Measurements from ENCODE around the gene TRAK2. TPM values are rescaled to one million over a fixed set of nuclear protein-coding genes. Genes with fewer than 3 reads are reported as not detected.

Gene TRAK2
- total and polyA plus RNA-seq, 2 donors from 2014 or later, result 16.6 to 65.8 TPM

DNA sequence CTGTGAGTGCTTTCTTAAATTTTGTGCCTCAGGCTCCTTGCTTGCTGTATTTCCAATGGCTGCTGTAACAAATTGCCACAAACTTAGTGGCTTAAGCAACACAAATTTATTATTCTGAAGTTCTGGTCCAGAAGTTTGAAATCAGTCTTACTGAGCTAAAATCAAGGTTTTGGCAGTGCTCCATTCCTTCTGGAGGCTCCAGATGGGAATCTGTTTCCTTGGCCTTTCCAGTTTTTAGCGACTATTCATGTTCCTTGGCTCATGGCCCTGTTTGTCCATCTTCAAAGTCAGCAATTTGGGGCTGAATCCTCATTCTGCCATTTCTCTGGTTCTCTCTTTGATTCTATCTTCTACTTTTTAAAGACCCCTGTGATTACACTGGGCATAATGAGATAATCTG lies 32.1 kb upstream of the TRAK2 start:
- intact Hi-C loops (cut with DNase I), result no loop called here
- DNase-seq, result no peak
- TF ChIP-seq, protein P1, sequence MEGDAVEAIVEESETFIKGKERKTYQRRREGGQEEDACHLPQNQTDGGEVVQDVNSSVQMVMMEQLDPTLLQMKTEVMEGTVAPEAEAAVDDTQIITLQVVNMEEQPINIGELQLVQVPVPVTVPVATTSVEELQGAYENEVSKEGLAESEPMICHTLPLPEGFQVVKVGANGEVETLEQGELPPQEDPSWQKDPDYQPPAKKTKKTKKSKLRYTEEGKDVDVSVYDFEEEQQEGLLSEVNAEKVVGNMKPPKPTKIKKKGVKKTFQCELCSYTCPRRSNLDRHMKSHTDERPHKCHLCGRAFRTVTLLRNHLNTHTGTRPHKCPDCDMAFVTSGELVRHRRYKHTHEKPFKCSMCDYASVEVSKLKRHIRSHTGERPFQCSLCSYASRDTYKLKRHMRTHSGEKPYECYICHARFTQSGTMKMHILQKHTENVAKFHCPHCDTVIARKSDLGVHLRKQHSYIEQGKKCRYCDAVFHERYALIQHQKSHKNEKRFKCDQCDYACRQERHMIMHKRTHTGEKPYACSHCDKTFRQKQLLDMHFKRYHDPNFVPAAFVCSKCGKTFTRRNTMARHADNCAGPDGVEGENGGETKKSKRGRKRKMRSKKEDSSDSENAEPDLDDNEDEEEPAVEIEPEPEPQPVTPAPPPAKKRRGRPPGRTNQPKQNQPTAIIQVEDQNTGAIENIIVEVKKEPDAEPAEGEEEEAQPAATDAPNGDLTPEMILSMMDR (IDR thresholded peaks at IDR 0.05; ENCODE audit: borderline replicate concordance, extremely low read depth, insufficient read depth), result no peak
- Histone ChIP-seq H3K4me3 (ENCODE audit: low read length in 3 of 3) (no peak overlapping the region), H3K27ac (ENCODE audit: low read depth in 2 of 2, low read length in 2 of 2) (no peak overlapping the region), H3K27me3 (ENCODE audit: control insufficient read depth, insufficient read depth, low read length) (no peaks in the 10 kb centered on the region), H3K36me3 (ENCODE audit: control insufficient read depth in 2 of 3, insufficient read depth in 3 of 3, low read length in 3 of 3) (peaks cover 0 to 8% (median 2%) of the 10 kb centered on the region in 3 donors), H3K4me1 (ENCODE audit: control insufficient read depth in 2 of 3, insufficient read depth in 2 of 3, low read depth in 1 of 3, low read length in 3 of 3) (no peaks in the 10 kb centered on the region), H3K9me3 (ENCODE audit: control insufficient read depth in 2 of 3, insufficient read depth in 1 of 3, low read length in 3 of 3) (no peaks in the 10 kb centered on the region), H3K9ac (ENCODE audit: low read length in 3 of 3) (no peak overlapping the region)
- FAIRE-seq, result no peak

DNA sequence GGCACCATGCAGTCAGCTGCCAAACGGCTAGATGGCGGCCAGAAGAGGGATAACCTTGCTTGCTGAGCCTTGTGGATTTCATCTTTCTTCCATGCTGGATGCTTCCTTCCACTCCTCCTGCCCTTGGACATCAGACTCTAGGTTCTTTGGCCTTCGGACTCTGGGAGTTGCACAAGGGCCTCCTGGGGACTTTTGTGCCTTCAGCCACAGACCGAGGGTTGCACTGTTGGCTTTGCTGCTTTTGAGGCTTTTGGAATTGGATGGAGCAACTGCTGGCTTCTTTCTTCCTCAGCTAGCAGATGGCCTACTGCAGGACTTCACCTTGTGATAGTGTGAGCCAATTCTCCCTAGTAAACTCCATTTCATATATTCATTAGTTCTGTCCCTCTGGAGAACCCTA lies 31.3 kb upstream of the TRAK2 start:
- FAIRE-seq (no peak), DNase-seq (no peak)
- Histone ChIP-seq H3K27ac (ENCODE audit: low read depth in 2 of 2, low read length in 2 of 2) (no peak overlapping the region), H3K36me3 (ENCODE audit: control insufficient read depth in 2 of 3, insufficient read depth in 3 of 3, low read length in 3 of 3) (peaks cover 0 to 14% (median 6%) of the 10 kb centered on the region in 3 donors), H3K27me3 (ENCODE audit: control insufficient read depth, insufficient read depth, low read length) (no peaks in the 10 kb centered on the region), H3K4me1 (ENCODE audit: control insufficient read depth in 2 of 3, insufficient read depth in 2 of 3, low read depth in 1 of 3, low read length in 3 of 3) (no peaks in the 10 kb centered on the region), H3K9ac (ENCODE audit: low read length in 3 of 3) (no peak overlapping the region), H3K4me3 (ENCODE audit: low read length in 3 of 3) (no peak overlapping the region), H3K9me3 (ENCODE audit: control insufficient read depth in 2 of 3, insufficient read depth in 1 of 3, low read length in 3 of 3) (no peaks in the 10 kb centered on the region)
- intact Hi-C loops (cut with DNase I), result no loop called here
- TF ChIP-seq, protein P1 (IDR thresholded peaks at IDR 0.05; ENCODE audit: borderline replicate concordance, extremely low read depth, insufficient read depth), result no peak

DNA sequence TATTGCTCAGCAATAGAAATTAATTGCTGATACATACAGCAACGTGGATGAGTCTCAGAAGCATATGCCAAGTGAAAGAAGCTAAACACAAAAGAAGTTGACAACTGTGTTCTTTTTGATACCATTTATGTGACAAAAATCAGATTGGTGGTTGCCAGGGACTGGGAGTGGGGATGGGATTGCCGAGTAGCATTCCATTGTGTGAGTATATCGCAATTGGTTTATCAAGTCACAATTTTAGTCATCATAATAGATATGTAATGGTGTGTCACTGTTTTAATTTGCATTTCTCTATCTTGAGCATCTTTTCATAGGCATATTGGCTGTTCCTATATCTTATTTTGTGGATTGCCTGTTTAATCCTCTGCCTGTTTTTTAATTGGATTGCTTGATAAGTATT lies 21.2 kb upstream of the TRAK2 start:
- no peaks in the 10 kb centered on the region for H3K9me3 ChIP-seq (ENCODE audit: control insufficient read depth in 2 of 3, insufficient read depth in 1 of 3, low read length in 3 of 3)
- no peak overlapping the region for H3K27ac ChIP-seq (ENCODE audit: low read depth in 2 of 2, low read length in 2 of 2)
- peaks cover 3 to 33% (median 24%) of the 10 kb centered on the region in 3 donors for H3K36me3 ChIP-seq (ENCODE audit: control insufficient read depth in 2 of 3, insufficient read depth in 3 of 3, low read length in 3 of 3)
- intact Hi-C loops (cut with DNase I), result no loop called here
- FAIRE-seq, result no peak
- TF ChIP-seq, protein P1 (IDR thresholded peaks at IDR 0.05; ENCODE audit: borderline replicate concordance, extremely low read depth, insufficient read depth), result no peak
- no peaks in the 10 kb centered on the region for H3K4me1 ChIP-seq (ENCODE audit: control insufficient read depth in 2 of 3, insufficient read depth in 2 of 3, low read depth in 1 of 3, low read length in 3 of 3)
- no peaks in the 10 kb centered on the region for H3K27me3 ChIP-seq (ENCODE audit: control insufficient read depth, insufficient read depth, low read length)
- no peak overlapping the region for H3K4me3 ChIP-seq (ENCODE audit: low read length in 3 of 3)
- H3K9ac ChIP-seq (ENCODE audit: low read length in 3 of 3), result no peak overlapping the region
- no peak for DNase-seq

Measured in kidney (tissue), 14 donors.